Neuronal stem cell (in vitro differentiated cells): Measurements from ENCODE around the gene CCL24.
A peak's percentile ranks its signal among the peaks of the same experiment; 100 is the strongest.

Experiments
- DNase-seq: peaks from one replicate; pipeline ENCODE4 v3.0.0-alpha.2; 2013; ENCODE audit warnings: low spot score
- H2AFZ ChIP-seq: one replicate; pipeline ENCODE4 v1.6.1; 2013; ENCODE audit warnings: mild to moderate bottlenecking, low read length, inconsistent platforms
- H2AK5ac ChIP-seq: 2 replicates; pipeline ENCODE4 v1.6.1; 2013; ENCODE audit warnings: low read depth, mild to moderate bottlenecking, inconsistent platforms, low read length, moderate library complexity, mixed read lengths
- H2BK120ac ChIP-seq: 2 replicates; pipeline ENCODE4 v1.6.1; 2013; ENCODE audit warnings: low read depth, mild to moderate bottlenecking, inconsistent platforms, low read length, moderate library complexity, mixed read lengths
- H2BK12ac ChIP-seq: one replicate; pipeline ENCODE4 v1.6.1; 2013; ENCODE audit warnings: low read length, inconsistent platforms
- H2BK15ac ChIP-seq: 2 replicates; pipeline ENCODE4 v1.6.1; 2013; ENCODE audit warnings: mild to moderate bottlenecking, low read length, inconsistent platforms, mixed read lengths
- H2BK5ac ChIP-seq: one replicate; pipeline ENCODE4 v1.6.1; 2013; ENCODE audit warnings: inconsistent platforms, mild to moderate bottlenecking, low read length, moderate library complexity
- H3K14ac ChIP-seq: one replicate; pipeline ENCODE4 v1.6.1; 2013; ENCODE audit warnings: low read length, inconsistent platforms
- H3K18ac ChIP-seq: 2 replicates; pipeline ENCODE4 v1.6.1; 2013; ENCODE audit warnings: low read length, inconsistent platforms
- H3K23ac ChIP-seq: 2 replicates; pipeline ENCODE4 v1.6.1; 2013; ENCODE audit warnings: low read depth, mild to moderate bottlenecking, mixed read lengths, low read length, inconsistent platforms; ENCODE audit not compliant: poor library complexity
- H3K27ac ChIP-seq: replicated peaks from 3 replicates; pipeline ENCODE4 v1.5.1; 2013; ENCODE audit warnings: low read length, inconsistent platforms
- H3K27me3 ChIP-seq, 3 experiments: 2 replicates each; pipeline ENCODE4 v1.6.1; 2013; ENCODE audit warnings: low read length in 3 of 3, mild to moderate bottlenecking in 2 of 3, inconsistent platforms in 1 of 3, low read depth in 1 of 3, mixed read lengths in 1 of 3, moderate library complexity in 1 of 3; ENCODE audit not compliant: control insufficient read depth in 3 of 3, insufficient read depth in 3 of 3
- H3K36me3 ChIP-seq, 2 donors: replicated peaks in 1 of 2; 2 replicates each; pipeline ENCODE4 v1.6.1; 2013; ENCODE audit warnings: low read length in 2 of 2; ENCODE audit not compliant: control insufficient read depth in 2 of 2, insufficient read depth in 2 of 2
- H3K4ac ChIP-seq: 2 replicates; pipeline ENCODE4 v1.6.1; 2013; ENCODE audit warnings: inconsistent platforms, mild to moderate bottlenecking, low read length, moderate library complexity
- H3K4me1 ChIP-seq, 2 donors: 1 replicate in 1 of 2; 2 replicates in 1 of 2; pipeline ENCODE4 v1.6.1; 2013; ENCODE audit warnings: low read length in 2 of 2, low read depth in 1 of 2; ENCODE audit not compliant: control insufficient read depth in 2 of 2, insufficient read depth in 1 of 2
- H3K4me2 ChIP-seq: one replicate; pipeline ENCODE4 v1.6.1; 2013; ENCODE audit warnings: mild to moderate bottlenecking, low read length, inconsistent platforms; ENCODE audit not compliant: insufficient read depth, poor library complexity, severe bottlenecking
- H3K4me3 ChIP-seq, 2 donors: 2 replicates each; pipeline ENCODE4 v1.5.1; 2013; ENCODE audit warnings: low read length in 2 of 2, mild to moderate bottlenecking in 2 of 2, inconsistent platforms in 1 of 2, moderate library complexity in 1 of 2
- H3K79me1 ChIP-seq: one replicate; pipeline ENCODE4 v1.6.1; 2013; ENCODE audit warnings: low read depth, mild to moderate bottlenecking, inconsistent platforms, low read length, moderate library complexity
- H3K9ac ChIP-seq: one replicate; pipeline ENCODE4 v1.6.1; 2013; ENCODE audit warnings: mild to moderate bottlenecking, low read depth, low read length, inconsistent platforms; ENCODE audit not compliant: poor library complexity
- H3K9me3 ChIP-seq, 2 donors: replicated peaks in 1 of 2; 2 replicates each; pipeline versions ENCODE3 to v1.6.1; 2013; ENCODE audit warnings: low read length in 2 of 2, mild to moderate bottlenecking in 2 of 2, inconsistent platforms in 1 of 2, low read depth in 1 of 2, mixed read lengths in 1 of 2, moderate library complexity in 1 of 2; ENCODE audit not compliant: control insufficient read depth in 2 of 2, insufficient read depth in 1 of 2
- H4K8ac ChIP-seq: one replicate; pipeline ENCODE4 v1.6.1; 2013; ENCODE audit warnings: low read depth, mild to moderate bottlenecking, inconsistent platforms, low read length, moderate library complexity
- H4K91ac ChIP-seq: one replicate; pipeline ENCODE4 v1.6.1; 2013; ENCODE audit warnings: low read length, low read depth, mild to moderate bottlenecking, inconsistent platforms; ENCODE audit not compliant: poor library complexity
- WGBS, 2 donors: extraction: QIAGEN DNeasy Blood & Tissue Kit; methylation state at CpG; one replicate each; pipeline ENCODE4 v1.1.7; 2013; ENCODE audit warnings: missing lambda C conversion rate in 2 of 2, mixed read lengths in 1 of 2; ENCODE audit not compliant: insufficient read length in 2 of 2, insufficient replicate concordance in 1 of 2; ENCODE audit errors: extremely low coverage in 2 of 2; 5-methylcytosine and 5-hydroxymethylcytosine counted together

Gene CCL24

DNA sequence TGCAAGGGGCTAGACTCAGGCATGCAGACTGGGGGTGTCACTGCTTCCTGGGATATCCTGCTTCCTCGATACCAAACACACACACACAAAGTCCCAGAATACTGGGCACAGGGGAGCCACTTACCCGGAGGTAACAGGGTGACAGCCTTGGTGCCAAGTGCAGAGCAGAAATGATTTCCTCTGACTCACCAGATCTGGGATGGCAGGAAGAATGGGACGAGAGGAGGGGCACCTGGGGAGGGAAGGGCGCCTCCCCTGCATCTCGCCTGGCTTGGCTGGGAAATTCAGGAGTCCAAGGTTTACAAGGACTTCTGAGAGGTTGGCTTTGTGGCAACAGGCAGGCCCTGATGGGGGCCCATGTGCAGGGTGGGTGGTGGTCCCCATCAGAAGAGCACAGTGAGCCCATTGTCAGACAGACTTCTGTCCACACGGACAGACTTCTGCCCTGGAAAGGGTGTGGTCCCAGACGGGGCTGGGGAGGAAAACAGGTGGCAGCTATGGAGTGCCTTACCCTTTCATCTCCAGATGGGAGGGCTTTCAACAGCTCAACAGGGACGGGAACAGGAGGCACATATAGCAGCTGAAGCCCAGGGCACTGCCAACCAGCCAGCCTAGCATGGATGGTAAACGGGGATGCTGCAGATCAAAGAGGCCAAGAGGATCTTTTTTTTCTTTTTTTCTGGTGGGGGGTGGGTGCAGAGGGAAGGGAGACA lies 9.7 kb upstream of the CCL24 start:
- Histone ChIP-seq H4K91ac (no peak overlapping the region), H3K4ac (no peak overlapping the region), H2BK12ac (no peak overlapping the region), H3K9me3 (peaks cover 0 to 1% of the 10 kb centered on the region in 2 donors), H3K4me1 (no peaks in the 10 kb centered on the region), H2BK5ac (no peak overlapping the region), H2AK5ac (no peak overlapping the region), H3K27me3 (peaks cover 0 to 14% (median 0%) of the 10 kb centered on the region in 3 experiments), H2BK15ac (no peak overlapping the region), H3K9ac (no peak overlapping the region), H3K4me3 (peak overlapping the region in 1 of 2 donors; percentile 51), H3K18ac (no peak overlapping the region), H3K4me2 (no peak overlapping the region), H3K14ac (no peak overlapping the region), H3K79me1 (no peaks in the 10 kb centered on the region), H2AFZ (no peak overlapping the region), H4K8ac (no peak overlapping the region), H2BK120ac (no peak overlapping the region), H3K36me3 (no peaks in the 10 kb centered on the region), H3K23ac (no peak overlapping the region), H3K27ac (no peak overlapping the region)
- DNase-seq, result no peak
- WGBS, 2 donors, result no CpG with 5 or more reads among the region's 9 CpGs

- Histone ChIP-seq H2BK12ac (no peak overlapping the region), H3K79me1 (no peaks in the 10 kb centered on the region), H2BK15ac (no peak overlapping the region), H3K9ac (no peak overlapping the region), H2AK5ac (no peak overlapping the region), H2BK120ac (no peak overlapping the region), H4K91ac (no peak overlapping the region), H2BK5ac (no peak overlapping the region), H3K4me1 (no peaks in the 10 kb centered on the region), H2AFZ (no peak overlapping the region), H3K27ac (no peak overlapping the region), H3K36me3 (no peaks in the 10 kb centered on the region), H3K23ac (no peak overlapping the region), H3K18ac (no peak overlapping the region), H3K4me3 (no peak overlapping the region), H4K8ac (no peak overlapping the region), H3K4ac (no peak overlapping the region), H3K14ac (no peak overlapping the region), H3K27me3 (peaks cover 0 to 14% (median 0%) of the 10 kb centered on the region in 3 experiments), H3K4me2 (no peak overlapping the region), H3K9me3 (no peaks in the 10 kb centered on the region)
- 100% methylated on average over 1 of the region's 1 CpG; no CpG with 5 or more reads in 1 of the 2 donors for WGBS, 2 donors
- DNase-seq, result no peak
Observed at GRCh38 chr7:75820688-75821087, 7.1 kb upstream of the CCL24 start.

GRCh38 chr7:75819711-75820110 lies 6.1 kb upstream of the CCL24 start:
- H2BK12ac ChIP-seq, result no peak overlapping the region
- no CpG with 5 or more reads among the region's 2 CpGs for WGBS, 2 donors
- no peak overlapping the region for H2BK15ac ChIP-seq
- peaks cover 0 to 9% (median 0%) of the 10 kb centered on the region in 3 experiments for H3K27me3 ChIP-seq
- H3K4me3 ChIP-seq, result no peak overlapping the region
- H3K27ac ChIP-seq, result no peak overlapping the region
- H4K8ac ChIP-seq, result no peak overlapping the region
- H3K9me3 ChIP-seq, result peaks cover 0 to 1% of the 10 kb centered on the region in 2 donors
- no peak overlapping the region for H2AFZ ChIP-seq
- no peak overlapping the region for H3K4ac ChIP-seq
- no peak overlapping the region for H3K14ac ChIP-seq
- H3K4me1 ChIP-seq, result peaks cover 0 to 2% of the 10 kb centered on the region in 2 donors
- H3K23ac ChIP-seq, result no peak overlapping the region
- no peak overlapping the region for H3K9ac ChIP-seq
- no peak overlapping the region for H3K18ac ChIP-seq
- no peak overlapping the region for H2AK5ac ChIP-seq
- no peaks in the 10 kb centered on the region for H3K79me1 ChIP-seq
- no peak overlapping the region for H4K91ac ChIP-seq
- H2BK120ac ChIP-seq, result no peak overlapping the region
- no peak overlapping the region for H2BK5ac ChIP-seq
- DNase-seq, result no peak
- no peaks in the 10 kb centered on the region for H3K36me3 ChIP-seq
- H3K4me2 ChIP-seq, result no peak overlapping the region

DNA sequence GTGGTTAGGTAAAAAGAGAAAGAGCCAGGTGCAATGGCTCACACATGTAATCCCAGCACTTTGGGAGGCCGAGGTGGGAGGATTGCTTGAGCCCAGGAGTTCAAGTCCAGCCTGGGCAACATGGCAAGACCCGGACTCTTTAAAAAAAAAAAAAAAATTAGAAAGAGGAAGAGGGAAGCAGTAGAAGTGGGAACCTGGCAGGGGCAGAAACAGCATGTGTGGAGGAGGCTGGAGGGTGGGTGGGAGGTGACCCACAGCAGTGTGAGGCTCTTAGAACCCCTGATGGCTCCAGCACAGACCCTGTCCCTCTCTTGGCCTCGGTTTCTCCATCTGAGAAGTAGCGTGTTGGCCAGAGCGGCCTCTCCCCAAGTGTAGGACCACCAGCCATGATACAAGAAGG lies 4.9 kb upstream of the CCL24 start:
- no peak overlapping the region for H3K4me2 ChIP-seq

More for the DNA sequence above, 4.9 kb upstream of the CCL24 start:
- H2BK5ac ChIP-seq, result no peak overlapping the region
- H3K79me1 ChIP-seq, result no peaks in the 10 kb centered on the region
- H3K27me3 ChIP-seq, result peaks cover 0 to 4% (median 0%) of the 10 kb centered on the region in 3 experiments
- H2AK5ac ChIP-seq, result no peak overlapping the region
- no peak overlapping the region for H3K14ac ChIP-seq
- DNase-seq, result no peak
- H2AFZ ChIP-seq, result no peak overlapping the region
- no peak overlapping the region for H3K23ac ChIP-seq
- WGBS, 2 donors, result no CpG with 5 or more reads among the region's 5 CpGs
- no peak overlapping the region for H2BK12ac ChIP-seq
- no peak overlapping the region for H4K91ac ChIP-seq
- no peak overlapping the region for H3K4me3 ChIP-seq
- H3K9me3 ChIP-seq, result peaks cover 0 to 1% of the 10 kb centered on the region in 2 donors
- H2BK120ac ChIP-seq, result no peak overlapping the region
- H3K27ac ChIP-seq, result no peak overlapping the region
- H3K36me3 ChIP-seq, result no peaks in the 10 kb centered on the region
- no peak overlapping the region for H4K8ac ChIP-seq
- no peak overlapping the region for H3K9ac ChIP-seq
- H3K4me1 ChIP-seq, result peaks cover 0 to 2% of the 10 kb centered on the region in 2 donors
- no peak overlapping the region for H3K18ac ChIP-seq
- no peak overlapping the region for H3K4ac ChIP-seq
- no peak overlapping the region for H2BK15ac ChIP-seq
